ENCODE data around the gene SULT1C4.

The SULT1C4 gene

GRCh38 chr2:108377401-108377800, 353 bp upstream of the SULT1C4 start:
- TF ChIP-seq CTCF (IDR thresholded peaks at IDR 0.05), result no peak

DNA sequence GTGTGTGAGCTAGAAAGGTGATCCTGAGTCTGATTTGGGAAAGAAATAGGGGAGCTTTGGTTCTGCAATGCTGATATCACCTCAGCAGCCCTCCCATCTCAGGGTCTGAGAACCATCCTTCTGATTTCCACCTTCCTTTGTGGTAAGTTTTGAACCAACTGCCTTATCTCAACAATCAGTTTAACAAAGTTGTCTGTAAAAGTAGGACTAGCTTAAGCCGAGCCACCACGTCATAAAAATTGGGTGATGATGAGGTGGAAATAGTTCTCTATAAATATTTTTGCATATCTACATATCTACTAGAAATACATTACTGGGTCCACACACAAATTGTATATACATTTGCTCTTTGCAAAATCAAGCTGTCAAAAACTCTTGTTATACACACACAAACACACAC, 1.1 kb downstream of the SULT1C4 start:
- TF ChIP-seq CTCF (IDR thresholded peaks at IDR 0.05), result no peak

- TF ChIP-seq CTCF (IDR thresholded peaks at IDR 0.05), result no peak
Observed at GRCh38 chr2:108382196-108382595, 4.4 kb downstream of the SULT1C4 start.

- no peak for TF ChIP-seq CTCF (IDR thresholded peaks at IDR 0.05)
Observed at GRCh38 chr2:108383146-108383830, 5.5 kb downstream of the SULT1C4 start.

DNA sequence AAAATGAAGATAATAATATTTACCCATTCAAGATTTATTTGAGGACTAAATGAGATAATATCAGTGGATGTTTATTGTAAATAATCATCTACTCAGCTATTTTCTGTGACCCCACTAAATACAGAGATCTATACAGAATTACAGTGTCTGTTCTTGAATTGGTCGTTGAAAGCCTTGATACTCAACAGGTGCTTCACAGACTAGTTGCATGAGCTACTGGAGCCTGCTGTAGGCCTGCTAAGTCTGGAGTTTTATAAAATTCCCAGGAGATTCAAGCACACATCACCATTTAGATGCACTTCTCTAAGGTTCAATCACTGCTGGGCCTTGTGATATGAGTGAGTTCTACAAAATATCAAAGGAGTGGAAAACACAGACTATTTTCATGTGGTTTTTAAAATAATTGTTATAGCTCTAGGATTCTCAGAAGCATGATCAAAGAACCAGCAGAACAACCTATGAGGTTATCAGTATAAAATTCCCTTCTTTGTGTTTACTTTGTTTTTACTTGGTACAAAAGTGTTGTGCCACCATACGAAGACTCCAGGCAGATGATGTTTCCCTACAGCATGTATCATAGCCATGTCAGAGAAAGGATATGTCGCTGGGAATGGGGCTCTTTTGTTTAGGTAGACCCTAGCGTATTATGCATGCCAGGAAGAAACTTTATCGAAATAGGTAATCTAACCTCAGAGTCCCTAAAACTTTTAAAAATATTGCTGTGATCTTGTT, 7.1 kb downstream of the SULT1C4 start:
- no peak for TF ChIP-seq CTCF (IDR thresholded peaks at IDR 0.05)

DNA sequence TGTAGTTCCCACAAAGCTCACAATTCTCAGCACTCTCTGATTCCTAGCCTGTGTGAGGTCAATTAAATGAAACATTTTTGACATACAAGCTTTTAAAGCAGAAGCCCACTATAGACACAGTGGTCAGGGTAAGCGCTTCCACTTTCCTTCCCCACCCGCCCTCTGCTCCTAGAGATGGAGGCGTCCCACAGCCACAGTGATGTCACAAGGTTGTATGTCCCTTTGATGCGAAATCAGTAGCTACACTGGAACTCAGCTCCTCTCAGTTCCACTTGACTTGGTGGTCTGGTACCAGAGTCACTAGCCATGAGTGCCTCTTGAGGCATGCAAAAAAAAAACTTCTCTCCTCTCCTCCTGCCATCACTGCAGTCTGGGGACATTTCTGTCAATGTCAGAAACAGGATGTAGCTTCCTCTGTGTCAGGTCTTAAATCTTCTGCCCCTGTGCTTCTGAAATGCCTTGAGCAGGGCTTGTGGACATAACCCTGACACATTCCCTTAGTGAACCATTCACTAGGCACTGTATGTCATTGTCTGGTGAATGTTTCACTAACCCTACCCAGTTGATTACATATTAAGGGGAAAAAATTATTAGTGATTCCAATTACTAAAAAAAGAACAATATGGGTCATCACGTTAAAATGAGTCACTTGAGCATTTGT, 7.8 kb downstream of the SULT1C4 start:
- TF ChIP-seq CTCF (IDR thresholded peaks at IDR 0.05), result no peak

DNA sequence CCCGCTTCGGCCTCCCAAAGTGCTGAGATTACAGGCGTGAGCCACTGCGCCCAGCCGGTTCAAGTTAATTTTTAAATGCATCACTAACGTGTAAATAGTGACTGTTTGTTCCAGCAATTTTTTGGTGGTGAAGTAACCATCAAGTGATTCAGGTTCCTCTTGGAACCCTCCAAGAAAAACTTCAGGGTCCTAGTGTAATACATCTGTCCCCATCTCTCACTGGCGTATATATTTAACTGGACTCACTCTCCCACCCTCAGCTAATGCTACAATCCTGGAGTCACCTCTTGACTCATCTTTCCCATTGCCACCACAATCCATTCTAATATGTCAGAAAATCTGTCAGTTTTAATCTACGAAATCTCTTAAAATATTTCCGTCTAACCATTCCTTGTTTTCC, 10.3 kb downstream of the SULT1C4 start:
- no peak for TF ChIP-seq CTCF (IDR thresholded peaks at IDR 0.05)
